Measurements from ENCODE around the gene FBN1. TPM values are rescaled to one million over a fixed set of nuclear protein-coding genes. Genes with fewer than 3 reads are reported as not detected.

The FBN1 gene
- total and polyA plus RNA-seq, 2 donors (not counting 3 experiments of a cell fraction or from before 2014, with no cell fraction given), result 107 to 111 TPM

DNA sequence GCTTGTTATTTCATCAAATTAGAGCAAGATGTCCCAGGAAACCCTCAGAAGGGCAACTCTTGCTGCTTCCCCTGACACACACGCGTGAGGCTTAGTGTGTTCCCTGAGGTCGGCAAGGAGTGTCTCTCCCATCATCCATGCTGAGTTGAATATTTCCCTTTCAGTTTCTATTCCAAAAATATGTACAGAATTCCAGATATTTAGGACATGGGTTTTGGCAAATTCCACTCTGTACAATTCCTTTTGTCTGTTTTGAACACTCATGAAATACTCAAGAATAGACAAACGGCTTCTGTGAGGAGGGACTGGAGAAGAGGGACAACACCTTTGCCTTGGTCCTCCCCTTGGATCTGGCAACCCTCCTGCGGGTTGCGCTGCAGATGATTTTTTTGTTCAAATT lies 176.2 kb downstream of the FBN1 start:
- ChIA-PET POLR2A (no interaction called here), CTCF (no interaction called here)
- H2AFZ ChIP-seq (ENCODE audit: low read depth, low read length), result no peak overlapping the region
- H3K36me3 ChIP-seq (ENCODE audit: control insufficient read depth in 2 of 2, extremely low read depth in 1 of 2, insufficient read depth in 2 of 2, low read length in 2 of 2), result peaks cover 17 to 41% of the 10 kb centered on the region in 2 experiments
- H4K20me1 ChIP-seq (replicated peaks; ENCODE audit: control insufficient read depth, extremely low read depth, insufficient read depth, low read length), result no peaks in the 10 kb centered on the region
- H3K9me1 ChIP-seq (replicated peaks; ENCODE audit: control insufficient read depth, extremely low read depth, insufficient read depth, low read length), result no peaks in the 10 kb centered on the region
- dilution Hi-C loops (cut with MboI; ENCODE audit: extremely low pct_ligation_motif_present, low sequenced_read_pairs) (no loop called here), intact Hi-C loops (cut with micrococcal nuclease) (no loop called here)
- H3K79me2 ChIP-seq (ENCODE audit: control insufficient read depth, insufficient read depth, low read length), result no peaks in the 10 kb centered on the region
- H3K27ac ChIP-seq (ENCODE audit: insufficient read depth, low read depth, low read length), result no peak overlapping the region
- TF ChIP-seq JUN (IDR thresholded peaks at IDR 0.05; ENCODE audit: borderline replicate concordance, insufficient read depth, insufficient read length, low read depth), result no peak
- TF ChIP-seq FOS (IDR thresholded peaks at IDR 0.05; ENCODE audit: borderline replicate concordance, insufficient read depth, low read length), result no peak
- no peak for TF ChIP-seq EZH2 (IDR thresholded peaks at IDR 0.05; ENCODE audit: borderline replicate concordance, low read depth, low read length, severe bottlenecking)
- TF ChIP-seq, protein P1, sequence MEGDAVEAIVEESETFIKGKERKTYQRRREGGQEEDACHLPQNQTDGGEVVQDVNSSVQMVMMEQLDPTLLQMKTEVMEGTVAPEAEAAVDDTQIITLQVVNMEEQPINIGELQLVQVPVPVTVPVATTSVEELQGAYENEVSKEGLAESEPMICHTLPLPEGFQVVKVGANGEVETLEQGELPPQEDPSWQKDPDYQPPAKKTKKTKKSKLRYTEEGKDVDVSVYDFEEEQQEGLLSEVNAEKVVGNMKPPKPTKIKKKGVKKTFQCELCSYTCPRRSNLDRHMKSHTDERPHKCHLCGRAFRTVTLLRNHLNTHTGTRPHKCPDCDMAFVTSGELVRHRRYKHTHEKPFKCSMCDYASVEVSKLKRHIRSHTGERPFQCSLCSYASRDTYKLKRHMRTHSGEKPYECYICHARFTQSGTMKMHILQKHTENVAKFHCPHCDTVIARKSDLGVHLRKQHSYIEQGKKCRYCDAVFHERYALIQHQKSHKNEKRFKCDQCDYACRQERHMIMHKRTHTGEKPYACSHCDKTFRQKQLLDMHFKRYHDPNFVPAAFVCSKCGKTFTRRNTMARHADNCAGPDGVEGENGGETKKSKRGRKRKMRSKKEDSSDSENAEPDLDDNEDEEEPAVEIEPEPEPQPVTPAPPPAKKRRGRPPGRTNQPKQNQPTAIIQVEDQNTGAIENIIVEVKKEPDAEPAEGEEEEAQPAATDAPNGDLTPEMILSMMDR (IDR thresholded peaks at IDR 0.05; ENCODE audit: extremely low read depth in 1 of 2, insufficient read depth in 1 of 2, low read depth in 1 of 2, low read length in 2 of 2), result no peak
- TF ChIP-seq, protein P2, sequence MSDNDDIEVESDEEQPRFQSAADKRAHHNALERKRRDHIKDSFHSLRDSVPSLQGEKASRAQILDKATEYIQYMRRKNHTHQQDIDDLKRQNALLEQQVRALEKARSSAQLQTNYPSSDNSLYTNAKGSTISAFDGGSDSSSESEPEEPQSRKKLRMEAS (IDR thresholded peaks at IDR 0.05; ENCODE audit: insufficient read depth, insufficient read length), result no peak
- no peak for TF ChIP-seq MYC (IDR thresholded peaks at IDR 0.05; ENCODE audit: low read depth, low read length)
- TF ChIP-seq GATA2 (IDR thresholded peaks at IDR 0.05; ENCODE audit: insufficient read depth, insufficient read length, low read depth, low read length), result no peak
- DNase-seq (ENCODE audit: low read depth, low spot score) (no peak), FAIRE-seq (no peak)
- H3K4me1 ChIP-seq (ENCODE audit: control insufficient read depth, extremely low read depth, insufficient read depth, low read length), result peaks cover 12% of the 10 kb centered on the region
- H3K9ac ChIP-seq (replicated peaks; ENCODE audit: extremely low read depth, insufficient read depth, low read length), result no peak overlapping the region
- BruUV-seq (replicated peaks), result no TSS peak
- no peak overlapping the region for H3K4me2 ChIP-seq (ENCODE audit: insufficient read depth, low read length)
- H3K4me3 ChIP-seq (replicated peaks in 1 of 3; ENCODE audit: insufficient read depth in 1 of 3, low read depth in 1 of 3, low read length in 3 of 3), result no peak overlapping the region
- H3K27me3 ChIP-seq (ENCODE audit: control insufficient read depth in 2 of 2, insufficient read depth in 2 of 2, low read length in 2 of 2), result no peaks in the 10 kb centered on the region
- no peaks in the 10 kb centered on the region for H3K9me3 ChIP-seq (replicated peaks; ENCODE audit: control insufficient read depth, insufficient read depth, low read length)

Measured in endothelial cell of umbilical vein (primary cell).